Adrenal gland (tissue), 12 donors: ENCODE measurements around the gene APOLD1. TPM values are rescaled to one million over a fixed set of nuclear protein-coding genes. Genes with fewer than 3 reads are reported as not detected.

Experiments
- DNase-seq, 7 donors: peaks; one replicate each; pipeline ENCODE4 v3.0.0-alpha.2; 2019 to 2020
- H3K27ac ChIP-seq, 5 donors: fragments of 200-600 bp; sonication (generic) in 4 of 5; 1 replicate in 3 of 5; 2 replicates in 2 of 5; pipeline versions ENCODE4 v1.5.1 to v1.8.0; 2016 to 2020; ENCODE audit warnings: mild to moderate bottlenecking in 1 of 5
- H3K27me3 ChIP-seq: fragments of 200-600 bp; 2 replicates; pipeline ENCODE4 v1.8.0; 2021
- H3K36me3 ChIP-seq, 2 donors: fragments of 200-600 bp; replicated peaks in 1 of 2; 1 replicate in 1 of 2; 2 replicates in 1 of 2; pipeline versions ENCODE4 v1.5.1 to v1.8.0; 2018 to 2022
- H3K4me1 ChIP-seq, 2 donors: fragments of 200-600 bp; replicated peaks in 1 of 2; 1 replicate in 1 of 2; 2 replicates in 1 of 2; pipeline versions ENCODE4 v1.5.1 to v1.8.0; 2018 to 2021
- H3K4me3 ChIP-seq, 4 donors: fragments of 200-600 bp; sonication (generic) in 3 of 4; one replicate each; pipeline ENCODE4 v1.5.1; 2016 to 2018
- H3K9me3 ChIP-seq, 3 donors: fragments of 200-600 bp; sonication (generic) in 1 of 3; replicated peaks in 1 of 3; 1 replicate in 2 of 3; 2 replicates in 1 of 3; pipeline versions ENCODE4 v1.5.1 to v1.8.0; 2016 to 2021
- POLR2A ChIP-seq, 2 donors: fragments of 450-650 bp; IDR thresholded peaks; one replicate each; pipeline ENCODE4 v1.6.1; 2017; ENCODE audit warnings: antibody characterized with exemption in 2 of 2, mild to moderate bottlenecking in 2 of 2, moderate library complexity in 1 of 2
- WGBS, 4 donors: extraction: QIAGEN DNeasy Blood & Tissue Kit in 2 of 4; methylation state at CpG; one replicate each; pipeline versions ENCODE4 v1.1.5 to v1.1.7; 2013 to 2017; 5-methylcytosine and 5-hydroxymethylcytosine counted together
- intact Hi-C, 2 donors: fragments of 100-400 bp; cut with DNase I; formaldehyde crosslinking; loops; one replicate each; pipeline versions ENCODE4 v1.14.1 to v1.15.0; 2022 to 2023
- polyA plus RNA-seq, 3 donors: library from polyadenylated mRNA; stranded (reverse); fragments of 200-250 nt in 2 of 3; fragments of 350-450 nt in 1 of 3; fragmentation: Illumina TruSeq in 1 of 3; extraction: RNeasy Lipid Tissue Mini Kit (QIAGEN cat#74804) in 1 of 3; gene quantifications; one replicate each; pipeline ENCODE4 v1.2.3, GENCODE V29; 2013 to 2014
- total RNA-seq, 9 donors: library from RNA; depleted of rRNA in 4 of 9; stranded (reverse); fragments of >200 nt in 4 of 9; fragments of 120-200 nt in 1 of 9; fragmentation: NEBNext Ultra II Directional in 1 of 9; extraction: Animal tissue kit (Norgen Biotek cat#: 25700) in 1 of 9; gene quantifications; one replicate each; pipeline versions ENCODE4 v1.1.0 to v1.2.4, GENCODE V29; 2013 to 2023
- TF ChIP-seq, protein P1 (sequence below), 6 experiments: fragments of 450-650 bp in 4 of 6; fragments of 200-600 bp in 2 of 6; sonication (generic) in 1 of 6; IDR thresholded peaks; 1 replicate in 5 of 6; 2 replicates in 1 of 6; pipeline versions ENCODE4 v1.5.1 to v1.8.0; 2016 to 2021; ENCODE audit warnings: antibody characterized with exemption in 6 of 6, mild to moderate bottlenecking in 2 of 6, moderate library complexity in 1 of 6
- donor health status: healthy with polysubstance abuse.
- donor health status: Bipolar disorder and iron deficiency.
- donor health status: DM: yes; HTN: yes; CAD: no.
- donor health status: DM: no; HTN: no; CAD: no.
- donor health status: DM: no; HTN: no; CAD: no.
- donor health status: DM: yes; HTN: yes; CAD: no.

APOLD1 gene
- total and polyA plus RNA-seq, 12 donors = 1.2 to 11.5 (median 7.6) TPM

DNA sequence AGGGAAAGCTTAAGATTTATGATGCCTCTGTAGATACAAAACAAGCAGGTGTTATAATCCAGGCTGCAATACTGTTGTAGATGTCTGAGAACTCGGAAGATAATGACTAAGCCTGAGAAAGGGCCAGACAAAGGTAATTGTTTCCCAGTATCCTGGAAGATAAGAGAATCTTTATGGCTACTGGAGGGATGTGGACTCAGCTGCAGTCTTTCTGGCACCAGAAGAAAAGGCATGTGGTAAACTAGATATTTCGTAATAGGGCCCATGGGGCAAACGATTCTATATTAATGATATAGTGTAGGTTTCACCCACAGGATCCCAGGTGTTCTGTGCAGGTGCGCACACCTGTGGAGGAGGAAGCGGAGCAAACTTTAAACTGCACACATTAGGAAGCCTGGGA lies 9.2 kb upstream of the APOLD1 start:
- TF ChIP-seq, protein P1, sequence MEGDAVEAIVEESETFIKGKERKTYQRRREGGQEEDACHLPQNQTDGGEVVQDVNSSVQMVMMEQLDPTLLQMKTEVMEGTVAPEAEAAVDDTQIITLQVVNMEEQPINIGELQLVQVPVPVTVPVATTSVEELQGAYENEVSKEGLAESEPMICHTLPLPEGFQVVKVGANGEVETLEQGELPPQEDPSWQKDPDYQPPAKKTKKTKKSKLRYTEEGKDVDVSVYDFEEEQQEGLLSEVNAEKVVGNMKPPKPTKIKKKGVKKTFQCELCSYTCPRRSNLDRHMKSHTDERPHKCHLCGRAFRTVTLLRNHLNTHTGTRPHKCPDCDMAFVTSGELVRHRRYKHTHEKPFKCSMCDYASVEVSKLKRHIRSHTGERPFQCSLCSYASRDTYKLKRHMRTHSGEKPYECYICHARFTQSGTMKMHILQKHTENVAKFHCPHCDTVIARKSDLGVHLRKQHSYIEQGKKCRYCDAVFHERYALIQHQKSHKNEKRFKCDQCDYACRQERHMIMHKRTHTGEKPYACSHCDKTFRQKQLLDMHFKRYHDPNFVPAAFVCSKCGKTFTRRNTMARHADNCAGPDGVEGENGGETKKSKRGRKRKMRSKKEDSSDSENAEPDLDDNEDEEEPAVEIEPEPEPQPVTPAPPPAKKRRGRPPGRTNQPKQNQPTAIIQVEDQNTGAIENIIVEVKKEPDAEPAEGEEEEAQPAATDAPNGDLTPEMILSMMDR (IDR thresholded peaks at IDR 0.05) = no peak
- no peak for TF ChIP-seq POLR2A (IDR thresholded peaks at IDR 0.05)
- Histone ChIP-seq H3K4me3 (no peak overlapping the region), H3K36me3 (no peaks in the 10 kb centered on the region), H3K27ac (no peak overlapping the region), H3K9me3 (no peaks in the 10 kb centered on the region), H3K27me3 (no peaks in the 10 kb centered on the region), H3K4me1 (no peaks in the 10 kb centered on the region)
- DNase-seq = no peak
- WGBS, 4 donors = 70 to 77% (median 72%) methylated on average over 5 of the region's 5 CpGs
- intact Hi-C loops = no loop called here

DNA sequence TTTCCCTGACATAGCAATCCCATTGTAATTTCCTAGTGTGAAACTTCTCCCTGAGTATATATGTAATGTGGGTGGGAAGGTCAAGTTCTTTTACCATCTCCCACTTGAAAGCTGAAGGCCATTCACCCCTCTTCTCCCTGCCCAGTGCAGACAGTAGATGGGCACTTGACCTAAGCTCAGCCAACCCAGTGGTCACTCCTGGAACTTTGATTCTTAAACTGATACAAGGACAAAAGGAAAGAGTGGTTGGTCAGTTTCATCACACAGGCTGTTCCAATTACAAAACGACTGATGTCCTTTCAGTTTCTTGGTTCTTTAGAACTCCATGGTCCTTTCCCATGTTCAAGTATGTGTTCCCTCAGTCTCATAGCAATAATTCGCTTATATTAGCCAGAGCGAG lies 8.4 kb upstream of the APOLD1 start:
- no peak for TF ChIP-seq POLR2A (IDR thresholded peaks at IDR 0.05)
- TF ChIP-seq, protein P1 (IDR thresholded peaks at IDR 0.05) = no peak
- H3K9me3 ChIP-seq = no peaks in the 10 kb centered on the region
- intact Hi-C loops = no loop called here
- H3K27me3 ChIP-seq = no peaks in the 10 kb centered on the region
- H3K4me1 ChIP-seq = no peaks in the 10 kb centered on the region
- no peak for DNase-seq
- H3K27ac ChIP-seq = no peak overlapping the region
- H3K36me3 ChIP-seq = no peaks in the 10 kb centered on the region
- H3K4me3 ChIP-seq = no peak overlapping the region
- 79 to 86% (median 82%) methylated on average over 3 of the region's 3 CpGs for WGBS, 4 donors

DNA sequence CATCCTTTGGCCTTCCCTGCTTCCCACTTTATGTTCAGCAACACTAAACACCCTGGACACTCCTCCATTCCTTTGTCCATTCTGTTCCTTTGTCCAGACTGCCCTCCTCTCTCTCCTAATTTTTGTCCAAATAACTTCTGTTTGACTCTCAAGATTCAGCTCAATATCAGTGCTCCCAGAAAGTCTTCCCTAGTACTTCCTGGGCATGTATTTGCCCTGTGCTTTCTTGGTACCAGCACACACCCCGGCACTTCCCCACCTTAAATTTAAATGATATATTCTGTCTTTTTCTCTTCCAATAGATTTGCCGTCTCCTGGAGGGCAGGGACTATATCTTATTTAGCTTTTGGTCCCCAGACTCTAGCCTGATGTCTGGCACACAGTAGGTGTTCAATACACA lies 6.5 kb upstream of the APOLD1 start:
- no peak for TF ChIP-seq POLR2A (IDR thresholded peaks at IDR 0.05)
- TF ChIP-seq, protein P1 (IDR thresholded peaks at IDR 0.05) = no peak
- H3K27me3 ChIP-seq = no peaks in the 10 kb centered on the region
- intact Hi-C loops = no loop called here
- no peak overlapping the region for H3K27ac ChIP-seq
- DNase-seq = no peak
- no peak overlapping the region for H3K4me3 ChIP-seq
- no peaks in the 10 kb centered on the region for H3K36me3 ChIP-seq
- WGBS, 4 donors = 92 to 98% (median 95%) methylated on average over 2 of the region's 2 CpGs
- no peaks in the 10 kb centered on the region for H3K9me3 ChIP-seq
- no peaks in the 10 kb centered on the region for H3K4me1 ChIP-seq

DNA sequence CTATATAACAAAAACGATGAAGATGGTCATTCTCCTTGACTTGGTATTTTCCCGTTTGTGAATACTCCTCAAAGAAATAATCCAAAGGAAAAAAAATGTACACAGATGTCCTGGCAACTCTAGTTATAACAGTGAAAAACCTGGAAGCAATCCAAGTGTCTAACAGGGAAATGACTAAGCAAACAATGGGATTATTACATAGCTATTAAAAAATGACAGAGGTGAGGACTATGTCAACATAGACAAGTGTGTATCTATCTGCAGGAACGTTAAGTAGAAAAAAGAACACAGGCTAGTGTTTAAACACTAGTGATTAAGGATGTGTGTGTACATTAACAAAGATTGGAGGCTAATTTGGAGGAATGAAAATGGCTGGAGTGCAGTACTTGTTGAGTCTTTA lies 5.9 kb upstream of the APOLD1 start:
- Histone ChIP-seq H3K27ac (no peak overlapping the region), H3K36me3 (no peaks in the 10 kb centered on the region), H3K27me3 (no peaks in the 10 kb centered on the region), H3K9me3 (no peaks in the 10 kb centered on the region), H3K4me1 (no peaks in the 10 kb centered on the region), H3K4me3 (no peak overlapping the region)
- no peak for DNase-seq
- intact Hi-C loops = no loop called here
- WGBS, 4 donors = 19 to 29% (median 23%) methylated on average over 3 of the region's 3 CpGs
- TF ChIP-seq POLR2A (IDR thresholded peaks at IDR 0.05) = no peak
- TF ChIP-seq, protein P1 (IDR thresholded peaks at IDR 0.05) = no peak
